ENCODE measurements around the gene MAS1. TPM values are rescaled to one million over a fixed set of nuclear protein-coding genes. Genes with fewer than 3 reads are reported as not detected.

The MAS1 gene
- polyA plus RNA-seq, 1 donor (not counting 4 experiments of a cell fraction or from before 2014, with no cell fraction given): not detected

- no peak overlapping the region for H3K4me3 ChIP-seq (ENCODE audit: control insufficient read depth in 2 of 3, extremely low read depth in 1 of 3, insufficient read depth in 2 of 3, low read depth in 1 of 3, low read length in 3 of 3)
- no peaks in the 10 kb centered on the region for H3K79me2 ChIP-seq (ENCODE audit: control insufficient read depth, insufficient read depth, low read length)
- no peaks in the 10 kb centered on the region for H3K9me1 ChIP-seq (ENCODE audit: control insufficient read depth, extremely low read depth, insufficient read depth, low read length)
- TF ChIP-seq CTCF (optimal IDR thresholded peaks at IDR 0.05 in 1 of 3, IDR thresholded peaks at IDR 0.05 in 1 of 3, conservative IDR thresholded peaks at IDR 0.05 in 1 of 3; ENCODE audit: extremely low read depth in 1 of 3, insufficient read depth in 2 of 3, low read length in 3 of 3) (no peak), EZH2 (IDR thresholded peaks at IDR 0.05; ENCODE audit: low read length) (no peak)
- FAIRE-seq (no peak), DNase-seq (ENCODE audit: low read depth, low spot score) (no peak)
- H3K27me3 ChIP-seq (ENCODE audit: control insufficient read depth, extremely low read depth, insufficient read depth, low read length): no peaks in the 10 kb centered on the region
- H3K4me2 ChIP-seq (ENCODE audit: control insufficient read depth, extremely low read depth, insufficient read depth, low read depth, low read length): no peak overlapping the region
- H3K36me3 ChIP-seq (ENCODE audit: control insufficient read depth in 2 of 2, extremely low read depth in 1 of 2, insufficient read depth in 2 of 2, low read length in 2 of 2): no peaks in the 10 kb centered on the region
- H3K27ac ChIP-seq (ENCODE audit: control insufficient read depth, insufficient read depth, low read length): no peak overlapping the region
- H2AFZ ChIP-seq (ENCODE audit: control insufficient read depth, low read length): no peak overlapping the region
- dilution Hi-C loops (cut with MboI; ENCODE audit: extremely low pct_ligation_motif_present, low sequenced_read_pairs): no loop called here
- H3K9me3 ChIP-seq (ENCODE audit: control insufficient read depth, low read depth, low read length): no peaks in the 10 kb centered on the region
- H4K20me1 ChIP-seq (ENCODE audit: control insufficient read depth, extremely low read depth, insufficient read depth, low read length): no peaks in the 10 kb centered on the region
- no peak overlapping the region for H3K9ac ChIP-seq (ENCODE audit: control insufficient read depth, extremely low read depth, insufficient read depth, low read length)
- no peaks in the 10 kb centered on the region for H3K4me1 ChIP-seq (ENCODE audit: control insufficient read depth, extremely low read depth, insufficient read depth, low read length)
Observed at GRCh38 chr6:159931846-159932245, 41.1 kb downstream of the MAS1 start.

- no peak overlapping the region for H3K4me3 ChIP-seq (ENCODE audit: control insufficient read depth in 2 of 3, extremely low read depth in 1 of 3, insufficient read depth in 2 of 3, low read depth in 1 of 3, low read length in 3 of 3)
- TF ChIP-seq EZH2 (IDR thresholded peaks at IDR 0.05; ENCODE audit: low read length): no peak
- no peak for TF ChIP-seq CTCF (optimal IDR thresholded peaks at IDR 0.05 in 1 of 3, IDR thresholded peaks at IDR 0.05 in 1 of 3, conservative IDR thresholded peaks at IDR 0.05 in 1 of 3; ENCODE audit: extremely low read depth in 1 of 3, insufficient read depth in 2 of 3, low read length in 3 of 3)
- no peak overlapping the region for H3K27ac ChIP-seq (ENCODE audit: control insufficient read depth, insufficient read depth, low read length)
- no peaks in the 10 kb centered on the region for H3K79me2 ChIP-seq (ENCODE audit: control insufficient read depth, insufficient read depth, low read length)
- no peaks in the 10 kb centered on the region for H4K20me1 ChIP-seq (ENCODE audit: control insufficient read depth, extremely low read depth, insufficient read depth, low read length)
- no peak overlapping the region for H3K9ac ChIP-seq (ENCODE audit: control insufficient read depth, extremely low read depth, insufficient read depth, low read length)
- dilution Hi-C loops (cut with MboI; ENCODE audit: extremely low pct_ligation_motif_present, low sequenced_read_pairs): no loop called here
- no peaks in the 10 kb centered on the region for H3K9me1 ChIP-seq (ENCODE audit: control insufficient read depth, extremely low read depth, insufficient read depth, low read length)
- H3K36me3 ChIP-seq (ENCODE audit: control insufficient read depth in 2 of 2, extremely low read depth in 1 of 2, insufficient read depth in 2 of 2, low read length in 2 of 2): no peaks in the 10 kb centered on the region
- H3K27me3 ChIP-seq (ENCODE audit: control insufficient read depth, extremely low read depth, insufficient read depth, low read length): no peaks in the 10 kb centered on the region
- DNase-seq (ENCODE audit: low read depth, low spot score): no peak
- FAIRE-seq: no peak
- no peak overlapping the region for H2AFZ ChIP-seq (ENCODE audit: control insufficient read depth, low read length)
- no peaks in the 10 kb centered on the region for H3K4me1 ChIP-seq (ENCODE audit: control insufficient read depth, extremely low read depth, insufficient read depth, low read length)
- H3K4me2 ChIP-seq (ENCODE audit: control insufficient read depth, extremely low read depth, insufficient read depth, low read depth, low read length): no peak overlapping the region
- H3K9me3 ChIP-seq (ENCODE audit: control insufficient read depth, low read depth, low read length): no peaks in the 10 kb centered on the region
Observed at GRCh38 chr6:159933077-159933476, 42.3 kb downstream of the MAS1 start.
